NCI-H345 treated with DMSO at 0.1 percent for 48 hours (cell line): ENCODE measurements around the gene HHAT.
"Not testable (repeated sequence)": the region's sequence is repeated elsewhere in the genome, so short reads cannot be mapped to it uniquely, and the experiment has no call there.

Experiments used
- DNase-seq: peaks from one replicate; lab custom pipeline; 2025; ENCODE audit not compliant: unreplicated experiment; lab: John Stamatoyannopoulos, UW

The HHAT gene

GRCh38 chr1:210354305-210354704, 25.6 kb downstream of the HHAT start:
- not testable (repeated sequence) for DNase-seq

GRCh38 chr1:210358626-210359025, 29.9 kb downstream of the HHAT start:
- peak; percentile 7 for DNase-seq

GRCh38 chr1:210359255-210359654, 30.6 kb downstream of the HHAT start:
- DNase-seq = no peak

GRCh38 chr1:210360852-210361477, 32.3 kb downstream of the HHAT start:
- peak; percentile 2 for DNase-seq

GRCh38 chr1:210361665-210362064, 33.0 kb downstream of the HHAT start:
- no peak for DNase-seq

- DNase-seq = no peak
Measured at GRCh38 chr1:210362526-210362925, 33.8 kb downstream of the HHAT start.

- DNase-seq = no peak
Measured at GRCh38 chr1:210363119-210363518, 34.4 kb downstream of the HHAT start.

- no peak for DNase-seq
Measured at GRCh38 chr1:210364479-210364878, 35.8 kb downstream of the HHAT start.

- DNase-seq = no peak
Measured at GRCh38 chr1:210366767-210367166, 38.1 kb downstream of the HHAT start.

GRCh38 chr1:210367566-210367965, 38.9 kb downstream of the HHAT start:
- no peak for DNase-seq

- DNase-seq = no peak
Measured at GRCh38 chr1:210369425-210369824, 40.7 kb downstream of the HHAT start.

GRCh38 chr1:210371916-210372315, 43.2 kb downstream of the HHAT start:
- no peak for DNase-seq

GRCh38 chr1:210372491-210372890, 43.8 kb downstream of the HHAT start:
- DNase-seq = no peak

- no peak for DNase-seq
Measured at GRCh38 chr1:210372931-210373627, 44.4 kb downstream of the HHAT start.

- DNase-seq = no peak
Measured at GRCh38 chr1:210373628-210373877, 44.9 kb downstream of the HHAT start.

GRCh38 chr1:210373878-210374599, 45.3 kb downstream of the HHAT start:
- DNase-seq = no peak

GRCh38 chr1:210374600-210374953, 45.9 kb downstream of the HHAT start:
- no peak for DNase-seq

- no peak for DNase-seq
Measured at GRCh38 chr1:210376836-210377372, 48.2 kb downstream of the HHAT start.

GRCh38 chr1:210377731-210378333, 49.1 kb downstream of the HHAT start:
- no peak for DNase-seq

- DNase-seq = no peak
Measured at GRCh38 chr1:210378736-210379135, 50.0 kb downstream of the HHAT start.

- no peak for DNase-seq
Measured at GRCh38 chr1:210381934-210382333, 53.2 kb downstream of the HHAT start.

- no peak for DNase-seq
Measured at GRCh38 chr1:210384625-210385024, 55.9 kb downstream of the HHAT start.
